HG02943 (cell line): Measurements from ENCODE around the gene SRPK1.

Source experiments
- ATAC-seq: cut with Tn5 transposase; IDR thresholded peaks from one replicate; pipeline ENCODE4 v1.9.1; 2021; ENCODE audit warnings: mild to moderate bottlenecking, low read depth, moderate library complexity; ENCODE audit not compliant: unreplicated experiment

The SRPK1 gene

DNA sequence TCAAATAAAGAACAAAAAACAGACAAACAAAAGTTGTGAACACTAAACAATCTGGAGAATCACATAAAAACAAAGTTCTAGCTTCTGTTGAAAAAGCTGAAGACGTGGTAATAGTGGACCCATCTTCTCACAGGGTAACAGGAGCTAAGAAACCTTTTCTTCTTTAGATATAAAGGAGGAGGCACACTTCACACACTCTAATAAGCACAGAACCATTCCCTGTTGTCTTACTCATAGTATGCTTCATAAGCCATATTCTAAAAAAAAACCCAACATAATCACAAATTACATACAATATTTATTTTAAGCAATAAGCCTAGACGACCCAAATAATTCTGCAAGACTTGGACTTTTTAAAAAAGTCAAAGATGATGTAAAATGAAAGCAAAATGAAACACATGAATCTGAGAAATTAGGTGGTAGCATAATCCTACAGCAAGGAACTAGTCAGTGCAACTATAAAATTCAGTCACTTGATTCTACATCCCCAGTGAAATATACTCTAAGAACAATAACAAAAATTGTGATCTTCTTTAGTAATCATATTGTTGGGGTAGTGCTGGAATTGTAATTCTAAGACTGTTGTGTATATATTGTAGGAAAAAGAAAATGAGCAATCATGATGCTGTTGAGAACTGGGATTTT lies 15.6 kb downstream of the SRPK1 start:
- ATAC-seq: no peak

DNA sequence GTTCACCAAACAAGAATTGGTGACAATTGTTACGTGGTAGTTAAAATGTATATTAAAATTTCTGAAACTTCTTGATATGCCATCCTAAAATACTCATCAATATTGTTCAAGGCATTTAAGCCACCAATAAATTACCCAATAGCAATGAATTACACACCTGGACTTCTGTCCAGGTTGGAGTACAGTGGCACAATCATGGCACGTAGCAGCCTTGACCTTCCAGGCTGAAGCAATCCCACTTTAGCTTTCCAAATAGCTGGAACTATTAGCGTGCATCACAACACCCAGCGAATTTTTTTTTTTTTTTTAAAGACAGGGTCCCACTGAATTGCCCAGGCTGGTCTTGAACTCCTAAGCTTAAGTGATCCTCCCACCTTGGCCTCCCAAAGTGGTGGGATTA lies 17.2 kb downstream of the SRPK1 start:
- ATAC-seq: no peak

DNA sequence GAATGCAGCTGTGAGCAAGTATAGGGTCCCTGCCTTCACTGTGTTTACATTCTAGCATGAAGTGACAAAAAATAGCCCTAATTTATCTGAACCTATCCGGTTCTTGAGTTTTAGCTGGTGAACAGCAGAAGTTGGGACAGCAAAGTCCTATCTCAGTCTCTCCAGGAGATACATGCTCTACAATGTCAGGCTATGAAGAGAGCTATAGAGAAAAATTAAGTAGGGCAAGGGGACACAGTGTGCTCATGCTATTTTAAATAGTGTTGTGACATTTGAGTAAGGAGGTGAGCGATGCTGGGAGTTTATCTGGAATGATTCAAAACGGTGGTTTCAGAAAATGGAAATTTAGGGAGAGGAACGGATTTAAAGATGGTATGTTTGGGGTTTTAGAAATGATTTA lies 20.4 kb downstream of the SRPK1 start:
- no peak for ATAC-seq

DNA sequence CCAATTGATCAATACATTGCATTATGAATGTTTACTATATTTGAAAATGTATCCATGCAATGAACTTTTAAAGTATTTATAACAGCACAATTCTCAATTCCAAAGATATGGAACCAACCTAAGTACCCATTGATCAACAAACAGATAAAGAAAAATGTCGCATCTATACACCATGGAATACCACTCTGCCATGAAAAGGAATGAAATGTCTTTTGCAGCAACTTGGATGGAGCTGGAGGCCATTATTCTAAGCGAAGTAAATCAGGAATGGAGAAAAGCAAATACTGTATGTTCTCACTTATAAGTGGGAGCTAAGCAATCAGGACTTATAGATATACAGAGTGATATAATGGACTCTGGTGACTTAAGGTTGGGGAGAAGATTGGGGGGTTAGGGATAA lies 22.9 kb downstream of the SRPK1 start:
- ATAC-seq: no peak

DNA sequence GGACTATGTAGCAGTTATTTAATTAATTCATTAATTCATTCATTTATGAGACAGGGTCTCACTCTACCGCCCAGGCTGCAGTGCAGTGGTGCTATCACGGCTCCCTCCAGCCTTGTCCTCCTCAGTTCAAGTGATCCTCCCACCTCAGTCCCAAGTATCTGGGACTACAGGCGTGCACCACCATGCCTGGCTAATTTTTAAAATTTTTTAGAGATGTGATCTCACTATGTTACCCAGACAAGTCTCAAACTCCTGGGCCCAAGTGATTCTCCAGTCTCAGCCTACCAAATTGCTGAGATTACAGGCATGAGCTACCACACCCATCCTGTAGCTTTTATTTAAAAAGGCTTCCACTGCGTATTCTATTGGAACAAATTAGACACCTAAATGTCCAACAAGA lies 23.4 kb downstream of the SRPK1 start:
- ATAC-seq: no peak

DNA sequence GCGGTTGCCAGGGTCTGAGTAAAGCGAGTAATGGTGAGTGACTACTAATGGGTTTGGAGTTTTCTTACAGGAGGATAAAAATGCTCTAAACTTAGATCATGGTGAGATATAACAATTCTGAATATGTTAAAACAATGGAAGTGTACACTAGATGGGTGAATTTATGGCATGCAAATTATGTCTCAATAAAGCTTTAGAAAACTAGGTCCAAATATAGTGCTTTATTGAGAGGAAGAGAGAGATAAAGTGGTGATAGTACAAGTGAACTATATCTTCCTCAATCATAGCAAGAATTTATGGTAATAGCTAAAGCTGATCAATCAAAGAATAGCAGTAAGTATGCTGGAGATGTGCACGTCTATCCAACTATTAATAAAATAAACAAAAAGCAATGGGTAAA lies 23.9 kb downstream of the SRPK1 start:
- ATAC-seq: no peak

DNA sequence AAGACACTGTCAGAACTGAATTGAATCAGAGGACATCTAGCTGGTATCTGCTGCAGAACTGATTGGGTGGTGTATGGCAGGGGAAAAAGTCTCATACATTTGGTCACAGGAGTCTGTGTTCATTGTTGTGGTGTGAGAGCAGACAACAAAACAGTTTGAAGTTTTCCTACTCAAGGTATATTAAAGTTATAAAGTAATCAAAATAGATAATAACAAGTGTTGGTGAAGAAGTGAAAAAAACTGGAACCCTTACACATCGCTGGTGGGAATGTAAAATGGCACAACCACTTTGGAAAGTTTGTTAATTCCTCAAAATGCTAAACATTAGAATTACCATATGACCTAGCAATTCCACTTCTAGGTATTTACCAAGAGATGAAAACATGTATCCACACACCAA lies 24.7 kb downstream of the SRPK1 start:
- no peak for ATAC-seq

DNA sequence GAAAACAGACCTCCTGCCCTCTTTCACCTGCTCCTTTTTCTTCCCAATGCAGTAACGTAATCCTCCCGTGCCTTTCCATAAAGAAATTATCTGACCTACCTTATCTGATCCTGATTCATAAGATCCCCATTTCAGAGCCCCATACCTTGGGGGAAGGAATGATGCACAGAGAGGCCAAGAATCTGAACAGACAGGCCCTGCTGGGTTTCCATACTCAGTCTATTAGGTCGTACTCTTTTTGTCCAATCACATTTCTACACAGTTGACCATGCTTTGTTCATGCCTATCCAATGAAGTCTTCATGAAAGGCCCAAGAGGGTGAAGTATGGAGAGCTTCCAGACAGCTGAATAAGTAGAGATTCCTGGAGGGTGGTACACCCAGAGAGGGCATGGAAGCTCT lies 25.3 kb downstream of the SRPK1 start:
- no peak for ATAC-seq

DNA sequence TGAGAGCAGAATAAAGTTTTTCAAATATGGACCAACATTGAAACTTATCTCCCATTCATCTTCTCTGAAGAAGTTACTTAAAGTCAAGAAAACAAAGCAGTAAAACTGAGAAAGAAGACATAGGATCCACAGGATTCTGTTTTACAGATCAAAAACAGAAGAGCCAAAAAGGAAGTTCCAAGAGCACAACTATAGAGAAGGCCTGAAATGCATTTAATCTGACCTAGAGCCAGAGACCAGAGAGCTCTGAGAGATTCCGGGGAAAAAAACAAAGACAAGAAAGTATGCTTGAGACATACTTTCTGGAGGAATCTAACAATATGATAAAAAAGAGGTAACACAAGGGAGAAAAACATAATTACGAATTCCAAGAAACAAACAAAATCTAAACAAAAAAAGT lies 26.1 kb downstream of the SRPK1 start:
- ATAC-seq: no peak

DNA sequence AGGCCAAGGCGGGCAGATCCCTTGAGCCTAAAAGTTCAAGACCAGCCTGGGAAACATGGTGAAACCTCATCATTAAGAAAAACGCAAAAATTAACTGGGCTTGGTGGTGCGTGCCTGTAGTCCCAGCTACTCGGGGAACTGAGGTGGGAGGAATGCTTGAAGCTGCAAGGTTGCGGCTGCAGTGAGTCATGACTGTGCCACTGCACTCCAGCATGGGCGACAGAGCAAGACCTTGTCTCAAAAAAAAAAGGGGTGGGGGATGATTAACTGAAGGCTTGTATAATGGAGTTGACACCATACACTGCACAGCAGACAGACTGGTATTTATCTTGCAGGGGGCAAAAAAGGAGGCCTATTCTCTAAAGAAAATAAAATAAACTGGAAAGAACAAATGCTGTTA lies 27.7 kb downstream of the SRPK1 start:
- ATAC-seq: no peak

DNA sequence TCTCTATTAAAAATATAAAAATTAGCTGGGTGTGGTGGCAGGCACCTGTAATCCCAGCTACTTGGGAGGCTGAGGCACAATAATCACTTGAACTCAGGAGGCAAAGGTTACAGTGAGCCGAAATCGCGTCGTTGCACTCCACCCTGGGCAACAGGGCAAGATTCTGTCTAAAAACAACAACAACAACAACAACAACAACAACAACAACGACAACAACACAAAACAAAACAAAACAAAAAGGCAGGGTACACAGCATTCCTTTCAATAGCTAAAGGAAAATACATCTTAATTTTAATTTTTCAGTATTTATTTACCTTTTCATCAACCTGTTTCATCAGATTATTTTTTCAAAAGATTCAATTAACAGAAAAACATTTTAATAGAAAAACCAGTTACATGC lies 28.4 kb downstream of the SRPK1 start:
- ATAC-seq: no peak

DNA sequence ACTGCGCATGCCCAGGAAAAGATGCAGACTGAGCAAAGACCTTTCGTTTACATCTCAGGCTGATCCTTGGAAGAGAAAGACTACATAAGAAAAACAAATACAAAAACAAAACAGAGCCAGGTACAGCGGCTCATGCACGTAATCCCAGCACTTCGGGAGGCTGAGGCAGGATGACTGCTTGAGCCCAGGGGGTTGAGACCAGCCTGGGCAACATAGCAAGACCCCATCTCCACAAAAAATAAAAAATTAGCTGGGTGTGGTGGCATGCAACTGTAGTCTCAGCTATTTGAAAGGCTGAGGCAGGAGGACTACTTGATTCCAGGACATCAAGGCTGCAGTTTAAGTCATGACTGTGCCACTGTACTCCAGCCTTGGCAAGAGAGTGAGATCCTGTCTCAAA lies 41.7 kb downstream of the SRPK1 start:
- ATAC-seq: no peak

DNA sequence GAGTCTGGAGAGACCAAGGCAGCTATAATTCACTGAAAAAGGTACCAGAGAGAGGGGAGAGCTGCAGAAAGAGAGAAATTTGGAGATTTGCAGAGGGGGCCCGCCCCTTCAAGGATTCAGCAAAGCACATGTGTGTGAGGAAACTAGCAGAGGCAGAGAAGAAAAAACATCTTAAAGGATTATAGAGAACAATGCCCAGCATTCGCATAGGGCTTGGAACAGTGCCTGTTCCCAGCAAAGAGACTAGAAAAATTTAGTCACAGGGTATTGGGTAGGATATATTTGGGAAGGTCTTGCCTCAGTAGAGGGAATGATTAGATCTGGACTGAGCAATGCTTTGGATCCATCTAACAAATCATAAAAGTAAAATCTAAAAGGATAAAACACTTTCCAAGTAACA lies 44.0 kb downstream of the SRPK1 start:
- ATAC-seq: no peak

DNA sequence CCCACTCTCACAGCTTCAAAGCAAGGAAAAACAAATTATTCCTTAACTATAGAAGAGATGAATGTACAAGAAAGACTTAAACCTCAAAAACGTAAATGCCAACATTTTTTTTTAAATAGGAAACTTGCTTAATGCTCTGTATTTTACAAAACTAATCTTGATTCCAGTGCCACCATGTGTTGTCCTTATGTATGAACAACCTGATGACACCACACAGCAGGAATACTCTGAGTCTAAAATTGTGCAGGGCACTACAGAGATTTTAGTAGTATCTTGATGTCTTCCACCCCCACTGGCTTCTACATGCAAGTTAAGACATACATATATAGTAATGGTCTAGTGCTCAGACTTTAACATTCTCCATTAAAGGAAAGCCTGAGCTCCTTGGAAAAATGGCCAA lies 46.2 kb downstream of the SRPK1 start:
- ATAC-seq: no peak

DNA sequence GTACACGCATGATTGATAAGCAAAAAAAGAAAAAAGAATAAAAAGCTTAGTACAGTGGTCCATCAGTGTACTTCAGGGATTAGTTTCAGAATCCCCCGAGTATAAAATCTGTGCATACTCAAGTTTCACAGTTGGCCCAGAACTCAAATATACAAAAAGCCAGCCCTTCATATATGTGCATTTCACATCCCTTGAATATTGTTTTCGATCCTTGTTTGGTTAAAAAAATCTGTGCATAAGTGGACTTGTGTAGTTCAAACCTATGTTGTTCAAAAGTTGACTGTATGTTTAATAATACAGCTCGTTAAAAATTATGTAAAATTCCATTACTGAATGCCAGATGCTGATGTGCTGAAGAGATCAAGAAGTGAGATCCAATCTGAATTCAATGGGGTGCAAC lies 61.5 kb downstream of the SRPK1 start:
- ATAC-seq: no peak

DNA sequence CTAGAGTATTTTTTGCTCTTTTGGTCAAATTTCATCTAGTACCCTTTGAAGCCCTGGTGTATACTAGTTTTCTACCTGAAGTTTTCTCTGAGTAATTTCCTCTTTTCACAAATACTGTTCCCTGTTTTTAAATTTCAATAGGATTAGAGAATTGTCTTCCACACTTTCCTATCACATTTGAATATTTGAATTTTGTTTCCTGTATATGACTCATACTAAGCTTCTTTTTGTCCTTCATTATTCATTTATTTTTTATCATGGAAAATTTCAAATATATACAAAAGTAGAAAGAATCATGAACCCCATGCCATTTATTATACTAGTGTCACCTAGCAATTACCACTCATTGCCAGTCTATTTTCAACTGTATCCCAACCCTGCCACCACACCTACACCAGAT lies 63.0 kb downstream of the SRPK1 start:
- ATAC-seq: no peak

DNA sequence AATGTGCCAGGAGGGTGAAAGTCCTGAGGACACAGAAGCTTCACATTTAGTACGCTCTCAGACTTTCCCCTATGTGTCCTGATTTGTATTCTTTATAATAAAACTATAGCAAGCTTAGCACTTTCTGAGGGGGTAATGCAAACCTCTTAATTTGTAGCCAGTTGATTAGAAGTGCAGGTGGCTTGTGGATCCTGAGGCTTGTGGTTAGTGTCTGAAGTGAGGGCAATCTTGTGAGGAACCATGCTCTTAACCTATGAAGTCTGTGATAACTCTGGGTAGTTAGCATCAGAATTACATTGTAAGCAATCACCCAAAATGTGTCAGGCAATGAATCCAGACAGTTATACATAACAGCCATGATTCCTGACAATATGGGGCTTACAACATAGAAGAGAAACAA lies 64.6 kb downstream of the SRPK1 start:
- no peak for ATAC-seq

DNA sequence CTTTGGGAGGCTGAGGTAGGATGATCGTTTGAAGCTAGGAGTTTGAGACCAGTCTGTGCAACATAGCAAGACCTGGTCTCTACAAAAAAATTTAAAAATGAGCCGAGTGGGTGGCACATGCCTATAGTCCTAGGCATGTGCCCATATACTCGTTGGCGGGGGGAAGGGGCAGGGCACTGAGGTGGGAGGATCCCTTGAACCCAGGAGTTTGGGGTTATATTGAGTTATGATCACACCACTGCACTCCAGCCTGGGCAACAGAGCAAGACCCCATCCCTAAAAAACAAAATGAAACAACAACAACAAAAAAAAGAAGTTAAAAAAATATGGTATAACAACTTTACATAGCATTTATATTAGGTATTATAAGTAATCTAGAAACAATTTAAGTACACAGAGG lies 67.9 kb downstream of the SRPK1 start:
- ATAC-seq: no peak

DNA sequence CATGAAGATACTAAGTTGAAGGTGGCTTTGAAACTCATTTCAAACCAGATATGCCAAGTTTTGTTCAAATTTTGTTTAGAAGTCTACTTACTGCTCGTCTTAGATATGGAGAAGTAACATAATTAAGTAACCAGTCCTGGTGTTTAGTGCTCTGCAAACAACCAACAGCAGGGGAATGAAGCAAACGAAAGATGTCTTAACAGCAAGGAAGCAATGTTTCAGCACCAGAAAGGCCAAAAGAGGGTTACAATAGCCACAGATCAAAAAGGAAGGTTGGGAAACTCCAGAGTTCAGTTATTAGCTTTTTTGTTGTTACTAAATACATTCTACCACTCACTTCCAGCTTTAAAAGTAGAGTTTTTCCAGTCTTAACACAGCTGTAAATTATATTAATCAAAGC lies 70.7 kb downstream of the SRPK1 start:
- no peak for ATAC-seq

DNA sequence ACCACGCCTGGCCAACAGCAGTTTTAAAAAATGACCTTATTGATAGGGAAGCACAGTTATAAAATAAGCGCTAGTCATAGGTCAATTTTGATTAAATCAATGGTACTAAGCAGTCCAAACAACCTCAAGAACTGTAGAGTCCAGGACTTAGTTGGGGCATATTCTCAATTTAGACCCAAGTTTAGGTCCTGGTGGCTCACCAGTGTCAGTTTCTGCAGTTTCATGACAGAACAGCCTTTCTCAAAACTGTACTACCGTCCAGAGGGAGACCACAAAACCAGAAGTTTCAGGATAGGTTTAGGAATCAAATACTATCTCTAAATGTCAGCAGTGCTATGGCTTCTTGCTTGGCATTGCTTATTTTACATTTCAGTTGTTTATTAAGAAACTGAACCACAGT lies 76.6 kb downstream of the SRPK1 start:
- ATAC-seq: no peak

DNA sequence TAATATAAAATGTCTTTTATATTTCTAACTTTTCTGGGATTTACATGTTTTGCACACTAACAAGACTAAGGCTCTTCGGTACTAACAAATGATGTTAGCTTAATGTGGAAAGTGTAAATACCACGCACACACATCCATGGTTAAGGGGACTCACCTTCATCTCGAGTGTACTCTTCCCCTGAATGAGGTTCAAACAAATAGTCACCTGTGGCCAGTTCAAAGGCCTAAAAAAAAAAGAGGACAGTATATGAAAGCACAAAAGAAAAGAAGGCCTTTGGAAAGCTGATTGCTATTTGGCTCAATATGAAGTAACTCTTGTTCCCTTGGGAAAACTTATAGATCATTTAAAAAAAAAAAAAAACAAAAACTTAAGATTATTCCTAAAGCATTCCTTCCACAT lies 78.5 kb downstream of the SRPK1 start:
- ATAC-seq: no peak

DNA sequence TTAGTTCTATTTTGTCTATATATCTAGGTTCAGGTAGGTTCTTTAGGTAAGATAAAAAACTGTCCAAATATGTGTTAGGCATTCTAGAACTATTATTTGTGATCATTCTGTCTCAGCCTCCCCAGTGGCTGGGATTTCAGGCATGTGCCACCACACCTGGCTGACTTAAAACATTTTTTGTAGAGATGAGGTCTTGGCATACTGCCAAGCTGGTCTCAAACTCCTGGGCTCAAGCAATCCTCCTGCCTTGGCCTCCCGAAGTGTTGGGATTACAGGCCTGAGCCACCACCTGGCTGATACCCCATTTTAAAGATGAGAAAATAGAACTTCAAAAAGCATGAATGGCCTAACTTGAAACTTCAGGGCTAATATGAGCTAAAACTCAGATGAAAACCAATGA lies 81.9 kb downstream of the SRPK1 start:
- no peak for ATAC-seq

DNA sequence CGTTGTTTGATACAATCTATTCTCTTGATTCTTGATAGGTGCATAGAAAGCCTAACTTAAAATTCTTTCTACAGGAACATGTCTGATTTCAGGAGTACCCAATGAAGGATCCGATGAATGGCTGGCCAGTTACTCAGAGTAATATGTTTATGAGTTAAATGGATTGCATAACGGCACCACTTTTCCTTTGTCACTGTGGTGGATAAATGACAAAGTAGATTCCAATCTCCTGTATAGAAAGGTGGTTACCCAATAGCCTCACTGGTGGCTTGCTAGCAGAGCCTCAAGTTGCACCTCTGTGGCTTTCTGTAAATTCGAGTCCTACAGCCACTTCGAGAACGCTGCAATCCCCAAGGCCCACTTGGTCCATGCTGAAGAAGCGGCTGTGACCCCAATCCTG lies 87.4 kb downstream of the SRPK1 start:
- no peak for ATAC-seq
